PC-3 (cell line): ENCODE results near the gene DNAH3. TPM values are rescaled to one million over a fixed set of nuclear protein-coding genes. Genes with fewer than 3 reads are reported as not detected.
"Not testable (repeated sequence)": the region's sequence is repeated elsewhere in the genome, so short reads cannot be mapped to it uniquely, and the experiment has no call there.

Experiments
- ATAC-seq: fragments of 200-7000 bp; cut with Tn5 transposase; 2 replicates; pipeline ENCODE4 v1.9.1; 2020; ENCODE audit warnings: mild to moderate bottlenecking, moderate library complexity
- BruUV-seq: library from RNA; stranded (reverse); fragments of 400-500 nt; replicated peaks from 2 replicates; lab custom pipeline; 2021; lab: Mats Ljungman, UMichigan
- CTCF ChIA-PET: fragments of 300-600 bp; sonication (Branson Sonifier 250); formaldehyde crosslinking; loops from one replicate; lab custom pipeline; 2022; ENCODE audit warnings: antibody characterized with exemption; lab: Charles Lee
- POLR2A ChIA-PET: fragments of 300-600 bp; sonication (Branson Sonifier 250); formaldehyde crosslinking; loops from one replicate; lab custom pipeline; 2022; ENCODE audit warnings: antibody characterized with exemption; ENCODE audit not compliant: unreplicated experiment; lab: Charles Lee
- DNase-seq: peaks from one replicate; pipeline ENCODE4 v3.0.0-alpha.2; 2015
- H2AFZ ChIP-seq: fragments of 300-600 bp; sonication (generic); 2 replicates; pipeline ENCODE4 v1.6.0; 2016; ENCODE audit warnings: antibody characterized with exemption, low read length
- H3F3A ChIP-seq: fragments of 300-600 bp; sonication (generic); one replicate; pipeline ENCODE4 v1.6.0; 2017; ENCODE audit warnings: antibody characterized with exemption, low read length, control low read depth, mild to moderate bottlenecking; ENCODE audit not compliant: unreplicated experiment
- H3K27ac ChIP-seq: fragments of 300-600 bp; sonication (generic); 2 replicates; pipeline ENCODE4 v1.5.1; 2016; ENCODE audit warnings: mild to moderate bottlenecking, low read length
- H3K27me3 ChIP-seq: fragments of 300-600 bp; sonication (generic); 2 replicates; pipeline ENCODE4 v1.6.1; 2016; ENCODE audit warnings: low read length, mixed read lengths
- H3K36me3 ChIP-seq: fragments of 300-600 bp; sonication (generic); 2 replicates; pipeline ENCODE4 v1.6.1; 2016; ENCODE audit warnings: low read depth, mixed run types, low read length, mixed read lengths
- H3K4me1 ChIP-seq: fragments of 300-600 bp; sonication (generic); 2 replicates; pipeline ENCODE4 v1.5.1; 2016; ENCODE audit warnings: low read length; ENCODE audit not compliant: insufficient read depth
- H3K4me2 ChIP-seq: fragments of 300-600 bp; sonication (generic); 2 replicates; pipeline ENCODE4 v1.6.0; 2016; ENCODE audit warnings: low read length
- H3K4me3 ChIP-seq: fragments of 300-600 bp; sonication (generic); 2 replicates; pipeline ENCODE4 v1.5.1; 2016; ENCODE audit warnings: mild to moderate bottlenecking, low read length, mixed read lengths
- H3K79me2 ChIP-seq: fragments of 300-600 bp; sonication (generic); 2 replicates; pipeline ENCODE4 v1.6.1; 2017; ENCODE audit warnings: low read length, mixed read lengths
- H3K9ac ChIP-seq: fragments of 300-600 bp; sonication (generic); 2 replicates; pipeline ENCODE4 v1.6.0; 2016; ENCODE audit warnings: mild to moderate bottlenecking, low read length
- H3K9me2 ChIP-seq: fragments of 300-600 bp; sonication (generic); replicated peaks from 2 replicates; pipeline ENCODE4 v1.6.1; 2016; ENCODE audit warnings: mixed run types, low read length, mixed read lengths
- H3K9me3 ChIP-seq: fragments of 300-600 bp; sonication (generic); 2 replicates; pipeline ENCODE4 v1.6.1; 2016; ENCODE audit warnings: low read length, mixed read lengths
- H4K20me1 ChIP-seq: fragments of 300-600 bp; sonication (generic); 2 replicates; pipeline ENCODE4 v1.6.1; 2016; ENCODE audit warnings: low read length, mixed read lengths
- CTCF ChIP-seq: fragments of 300-600 bp; sonication (generic); conservative IDR thresholded peaks from 2 replicates; pipeline ENCODE4 v1.5.1; 2017; ENCODE audit warnings: antibody characterized with exemption, low read depth, mild to moderate bottlenecking, low read length
- EZH2 ChIP-seq: fragments of 300-600 bp; sonication (generic); IDR thresholded peaks from one replicate; pipeline ENCODE4 v1.6.1; 2017; ENCODE audit warnings: antibody characterized with exemption, mild to moderate bottlenecking, low read length; ENCODE audit not compliant: unreplicated experiment
- EZH2phosphoT487 ChIP-seq: fragments of 300-600 bp; sonication (generic); IDR thresholded peaks from 2 replicates; pipeline ENCODE4 v1.6.1; 2018; ENCODE audit warnings: mild to moderate bottlenecking, antibody characterized with exemption, low read length, borderline replicate concordance
- intact Hi-C: fragments of 100-400 bp; cut with micrococcal nuclease; formaldehyde crosslinking; loops from 2 replicates; pipeline ENCODE4 v1.9.0; 2023
- total RNA-seq: library from RNA; depleted of rRNA; stranded (reverse); fragments of >200 nt; gene quantifications from 2 replicates; pipeline ENCODE4 v1.2.3, GENCODE V29; 2014

DNAH3 gene
- total RNA-seq, 1 experiment from 2014 or later, result 0.11 TPM

DNA sequence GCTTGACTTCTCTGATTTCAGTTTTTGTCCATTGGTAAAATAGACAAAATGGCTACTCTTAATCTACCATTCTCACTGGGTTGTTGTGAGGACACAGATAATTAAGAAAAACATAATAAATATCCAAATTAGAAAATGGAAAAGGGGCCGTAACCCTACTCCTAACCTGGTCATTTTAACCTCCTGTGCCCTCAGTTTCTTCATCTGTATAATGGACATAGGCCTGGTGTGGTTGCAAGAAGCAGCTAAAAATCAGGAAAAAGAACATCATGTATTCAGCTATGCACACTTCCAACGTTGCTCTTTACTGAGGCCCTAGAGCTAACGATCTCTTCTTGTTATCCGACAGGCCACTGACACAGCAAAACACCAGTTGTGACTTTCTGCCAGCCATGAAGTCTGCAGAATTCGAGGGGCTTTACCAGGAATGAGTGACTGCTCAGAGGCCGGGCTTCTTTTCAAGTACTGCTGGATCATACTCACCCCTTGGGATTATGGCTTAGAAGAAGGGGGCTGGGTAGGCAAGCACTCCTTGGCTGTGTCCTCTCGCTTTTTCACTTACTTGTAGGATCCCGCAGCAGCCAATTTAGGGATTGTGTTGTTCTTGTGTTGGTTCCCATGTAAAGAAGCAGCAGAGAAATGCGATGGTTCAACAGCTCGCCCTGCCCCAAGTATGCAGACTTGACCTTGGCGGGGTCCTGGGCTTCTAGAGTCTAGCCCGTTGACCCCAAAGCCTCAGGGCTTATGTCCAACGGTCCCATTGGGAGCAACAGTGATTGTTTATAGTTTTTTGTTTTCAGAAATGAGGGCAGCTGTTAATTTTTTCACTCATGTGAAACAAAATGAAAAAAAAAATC lies 28.7 kb upstream of the DNAH3 start:
- H3K4me2 ChIP-seq, result no peak overlapping the region
- H3K27ac ChIP-seq, result no peak overlapping the region
- TSS peak; percentile 22 for BruUV-seq
- no peaks in the 10 kb centered on the region for H3K4me1 ChIP-seq
- intact Hi-C loops, result no loop called here
- DNase-seq (no peak), ATAC-seq (no peak)
- ChIA-PET CTCF (no interaction called here), POLR2A (no interaction called here)
- H3K4me3 ChIP-seq, result no peak overlapping the region
- H3K9ac ChIP-seq, result no peak overlapping the region
- no peaks in the 10 kb centered on the region for H3F3A ChIP-seq
- no peaks in the 10 kb centered on the region for H3K79me2 ChIP-seq
- H3K27me3 ChIP-seq, result no peaks in the 10 kb centered on the region
- TF ChIP-seq CTCF (no peak), EZH2phosphoT487 (no peak), EZH2 (no peak)
- no peaks in the 10 kb centered on the region for H3K9me3 ChIP-seq
- H3K9me2 ChIP-seq, result no peaks in the 10 kb centered on the region
- H2AFZ ChIP-seq, result no peak overlapping the region
- no peaks in the 10 kb centered on the region for H4K20me1 ChIP-seq
- H3K36me3 ChIP-seq, result peaks cover 3% of the 10 kb centered on the region

GRCh38 chr16:21175397-21175796 lies 24.8 kb upstream of the DNAH3 start:
- BruUV-seq, result no TSS peak
- Histone ChIP-seq H3K9ac (no peak overlapping the region), H3K9me2 (no peaks in the 10 kb centered on the region), H2AFZ (no peak overlapping the region), H4K20me1 (no peaks in the 10 kb centered on the region), H3K4me2 (no peak overlapping the region), H3K27me3 (no peaks in the 10 kb centered on the region), H3K36me3 (no peaks in the 10 kb centered on the region; the same call in 1 of the 2 replicates), H3K79me2 (no peaks in the 10 kb centered on the region), H3K9me3 (no peaks in the 10 kb centered on the region), H3K4me1 (no peaks in the 10 kb centered on the region), H3K4me3 (no peak overlapping the region), H3F3A (no peaks in the 10 kb centered on the region), H3K27ac (no peak overlapping the region)
- ChIA-PET POLR2A (no interaction called here), CTCF (no interaction called here)
- intact Hi-C loops, result no loop called here
- ATAC-seq (no peak), DNase-seq (no peak)
- no peak for TF ChIP-seq CTCF
- no peak for TF ChIP-seq EZH2
- TF ChIP-seq EZH2phosphoT487, result no peak

GRCh38 chr16:21172650-21173049 lies 22.0 kb upstream of the DNAH3 start:
- ChIA-PET CTCF (no interaction called here), POLR2A (no interaction called here)
- no peak for ATAC-seq
- no peaks in the 10 kb centered on the region for H3K36me3 ChIP-seq
- BruUV-seq, result no TSS peak
- H3K9me3 ChIP-seq, result no peaks in the 10 kb centered on the region
- H3K27ac ChIP-seq, result no peak overlapping the region
- H3K79me2 ChIP-seq, result no peaks in the 10 kb centered on the region
- no peaks in the 10 kb centered on the region for H3F3A ChIP-seq
- no peak overlapping the region for H3K9ac ChIP-seq
- H3K4me2 ChIP-seq, result no peak overlapping the region
- intact Hi-C loops, result no loop called here
- no peaks in the 10 kb centered on the region for H3K4me1 ChIP-seq
- H3K27me3 ChIP-seq, result no peaks in the 10 kb centered on the region
- DNase-seq, result no peak
- H2AFZ ChIP-seq, result no peak overlapping the region
- no peak overlapping the region for H3K4me3 ChIP-seq
- H4K20me1 ChIP-seq, result no peaks in the 10 kb centered on the region
- no peak for TF ChIP-seq EZH2phosphoT487
- TF ChIP-seq CTCF, result no peak
- no peak for TF ChIP-seq EZH2
- no peaks in the 10 kb centered on the region for H3K9me2 ChIP-seq

- POLR2A ChIA-PET, H3F3A ChIP-seq, H3K9me3 ChIP-seq, H3K27ac ChIP-seq, ATAC-seq, H3K4me3 ChIP-seq, H3K27me3 ChIP-seq, H3K9ac ChIP-seq, H3K36me3 ChIP-seq, H4K20me1 ChIP-seq, H2AFZ ChIP-seq, H3K79me2 ChIP-seq, intact Hi-C loops, CTCF ChIA-PET, DNase-seq, H3K9me2 ChIP-seq, BruUV-seq, H3K4me2 ChIP-seq: not testable (repeated sequence)
- peaks cover 11% of the 10 kb centered on the region for H3K4me1 ChIP-seq
Measured at GRCh38 chr16:21170116-21170515, 19.5 kb upstream of the DNAH3 start.
